Activated CD4-positive, alpha-beta T cell treated with anti-CD3 and anti-CD28 coated beads, Interleukin-2, amount 10 ng/mL, durations not matched to agents 7 days and 5 days (primary cell): ENCODE data around the gene IARS1. TPM values are rescaled to one million over a fixed set of nuclear protein-coding genes. Genes with fewer than 3 reads are reported as not detected.

Source experiments
- CTCF ChIA-PET: fragments of 350-600 bp; sonication (Branson Sonifier 250); formaldehyde crosslinking; loops from one replicate; lab custom pipeline; 2021; ENCODE audit warnings: antibody characterized with exemption; lab: Charles Lee
- POLR2A ChIA-PET: fragments of 350-600 bp; sonication (Branson Sonifier 250); formaldehyde crosslinking; loops from one replicate; lab custom pipeline; 2021; ENCODE audit warnings: antibody characterized with exemption; lab: Charles Lee
- DNase-seq: peaks from one replicate; pipeline ENCODE4 v3.0.0-alpha.2; 2020
- H3K27ac Mint-ChIP-seq: one replicate; pipeline ENCODE4 v1.8.0; 2021; ENCODE audit warnings: mild to moderate bottlenecking, moderate library complexity, mixed read lengths
- H3K27me3 Mint-ChIP-seq: one replicate; pipeline ENCODE4 v1.8.0; 2021; ENCODE audit warnings: mixed read lengths
- H3K36me3 Mint-ChIP-seq: one replicate; pipeline ENCODE4 v1.8.0; 2021; ENCODE audit warnings: low read depth, mixed read lengths
- H3K4me1 Mint-ChIP-seq: one replicate; pipeline ENCODE4 v1.8.0; 2021; ENCODE audit warnings: mixed read lengths
- H3K4me3 Mint-ChIP-seq: one replicate; pipeline ENCODE4 v1.8.0; 2021; ENCODE audit warnings: mild to moderate bottlenecking, moderate library complexity, mixed read lengths
- H3K9me3 Mint-ChIP-seq: one replicate; pipeline ENCODE4 v1.8.0; 2021; ENCODE audit warnings: mixed read lengths
- total RNA-seq, 2 experiments: library from RNA; stranded (reverse); gene quantifications; one replicate each; pipeline ENCODE4 v1.2.3, GENCODE V29; 2021

Gene IARS1
- total RNA-seq, 2 experiments from 2014 or later: 123 to 128 TPM

DNA sequence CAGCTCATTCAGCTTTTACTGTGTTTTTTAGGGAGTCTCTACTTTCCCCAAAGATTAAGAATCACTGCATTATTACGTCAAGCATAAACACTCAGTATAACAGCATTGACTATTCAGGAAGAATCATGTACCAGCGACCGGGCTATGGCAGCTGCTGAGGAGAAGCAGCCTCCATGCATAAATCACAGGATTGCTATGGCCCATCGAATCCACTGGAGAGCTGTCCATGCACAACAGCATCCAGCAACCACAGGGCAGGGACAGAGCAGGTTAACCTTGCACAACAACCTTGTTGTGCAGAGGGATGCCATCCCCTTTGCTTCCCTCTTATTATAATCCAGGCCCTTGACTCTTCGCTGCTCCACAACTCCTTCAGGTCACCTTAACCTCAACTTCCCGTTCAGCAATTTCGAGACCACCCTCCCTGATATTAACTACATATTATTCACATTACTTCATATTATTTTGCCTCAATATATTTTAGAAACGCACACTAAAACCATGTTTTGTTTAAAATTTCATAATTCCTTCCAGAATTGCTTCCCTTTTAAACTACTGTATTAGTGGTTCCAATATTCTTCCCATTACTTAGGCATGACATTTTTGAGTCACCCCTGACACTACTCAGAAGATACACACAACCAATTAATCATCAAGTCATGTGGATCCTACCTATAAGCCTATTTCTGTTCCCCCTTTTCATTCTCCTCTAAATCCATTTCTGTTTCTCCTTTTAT is 991 bp downstream of the IARS1 start:
- H3K36me3 Mint-ChIP-seq: peaks cover 47% of the 10 kb centered on the region
- H3K27ac Mint-ChIP-seq: peak overlapping the region; percentile 98
- ChIA-PET POLR2A (no interaction called here), CTCF (no interaction called here)
- H3K9me3 Mint-ChIP-seq: no peaks in the 10 kb centered on the region
- H3K4me1 Mint-ChIP-seq: peaks cover 71% of the 10 kb centered on the region
- DNase-seq: no peak
- H3K27me3 Mint-ChIP-seq: no peaks in the 10 kb centered on the region
- peak overlapping the region; percentile 94 for H3K4me3 Mint-ChIP-seq

DNA sequence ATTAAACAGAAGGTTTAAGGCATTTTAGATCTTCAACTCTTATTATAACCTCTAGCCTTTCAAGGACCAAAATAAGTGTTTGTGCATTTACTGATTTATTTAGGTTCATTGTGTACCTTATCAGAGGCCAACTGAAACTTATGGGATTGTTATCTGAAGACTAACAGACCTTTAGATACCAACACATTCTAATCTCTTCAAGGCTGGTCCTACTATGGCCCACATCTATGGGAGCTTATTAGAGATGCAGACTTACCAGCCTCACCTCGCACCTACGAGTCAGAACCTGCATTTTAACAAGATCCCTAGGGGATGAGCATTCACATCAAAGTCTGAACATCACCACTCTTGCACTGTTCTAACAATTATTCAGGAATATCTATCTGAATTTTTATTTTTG is 1.9 kb downstream of the IARS1 start:
- Mint-ChIP-seq H3K27me3 (no peaks in the 10 kb centered on the region), H3K4me1 (peaks cover 66% of the 10 kb centered on the region), H3K9me3 (no peaks in the 10 kb centered on the region), H3K36me3 (peaks cover 44% of the 10 kb centered on the region), H3K27ac (peak overlapping the region; percentile 21), H3K4me3 (peak overlapping the region; percentile 94)
- no peak for DNase-seq
- POLR2A ChIA-PET: no interaction called here
- CTCF ChIA-PET: no interaction called here

DNA sequence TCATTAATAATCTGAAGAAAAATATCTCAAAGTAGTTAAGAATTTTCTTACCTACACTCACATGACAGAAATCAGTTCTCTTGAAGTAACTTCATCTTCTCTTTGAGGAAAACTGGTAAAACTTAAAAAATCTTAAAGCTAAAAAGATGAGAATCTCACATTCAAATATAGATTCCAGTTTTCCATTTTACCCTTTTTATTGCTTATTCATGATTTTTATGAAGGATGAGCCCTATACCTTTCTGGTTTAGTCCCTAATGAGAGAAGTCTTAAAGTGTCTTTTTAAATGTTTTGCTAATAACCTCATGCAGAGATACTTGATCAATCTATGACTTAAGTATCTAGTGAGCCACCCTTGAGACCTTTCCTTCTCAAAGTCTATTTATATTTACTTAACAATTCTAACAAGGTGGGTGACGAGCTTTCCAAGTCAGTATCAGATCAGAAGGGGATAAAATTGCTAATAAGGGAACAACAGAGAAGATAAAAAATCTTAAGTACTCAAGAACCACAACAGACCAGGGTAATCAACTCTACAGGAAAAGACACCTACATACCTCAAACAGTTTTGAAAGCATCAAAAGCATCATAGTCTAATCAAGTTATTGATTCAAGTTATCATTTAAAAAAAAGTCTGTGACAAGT is 2.6 kb downstream of the IARS1 start:
- Mint-ChIP-seq H3K4me1 (peaks cover 62% of the 10 kb centered on the region), H3K4me3 (peak overlapping the region; percentile 94), H3K9me3 (no peaks in the 10 kb centered on the region), H3K27me3 (no peaks in the 10 kb centered on the region), H3K36me3 (peaks cover 39% of the 10 kb centered on the region), H3K27ac (peak overlapping the region; percentile 51)
- no peak for DNase-seq
- POLR2A ChIA-PET: no interaction called here
- CTCF ChIA-PET: interaction anchor here (1.2 kb wide), 1 partner anchor 151 kb away, joined by 3 read pairs; no protein-coding TSS in a partner anchor

DNA sequence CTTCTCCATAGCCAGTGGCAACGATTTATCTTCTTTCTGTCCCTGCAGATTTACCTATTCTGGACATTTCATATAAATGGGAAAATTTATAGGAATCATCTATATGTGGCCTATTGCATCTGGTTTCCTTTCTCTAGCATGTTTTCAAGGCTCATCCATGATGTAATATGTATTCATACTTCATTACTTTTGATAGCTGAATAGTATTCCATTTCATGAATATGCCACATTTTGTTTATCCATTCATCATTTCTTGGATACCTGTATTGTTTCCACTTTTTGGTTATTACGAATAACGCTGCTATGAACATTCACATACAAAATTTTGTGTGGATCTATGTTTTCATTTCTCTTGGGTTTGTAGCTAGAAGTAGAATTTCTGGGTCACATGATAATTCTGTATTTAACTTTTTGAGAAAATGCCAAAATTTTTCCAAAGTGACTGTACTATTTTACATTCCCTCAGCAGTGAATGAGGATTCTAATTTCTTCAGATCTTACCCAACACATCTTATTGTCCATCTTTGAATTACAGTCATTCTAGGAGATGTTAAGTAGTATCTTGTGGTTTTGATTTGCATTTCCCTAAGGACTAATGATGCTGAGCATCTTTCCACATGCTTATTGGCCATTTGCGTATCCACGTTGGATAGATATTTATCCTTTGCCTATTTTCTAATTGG is 3.6 kb downstream of the IARS1 start:
- Mint-ChIP-seq H3K27ac (peak overlapping the region; percentile 5), H3K4me1 (peaks cover 59% of the 10 kb centered on the region), H3K27me3 (no peaks in the 10 kb centered on the region), H3K9me3 (no peaks in the 10 kb centered on the region), H3K36me3 (peaks cover 50% of the 10 kb centered on the region), H3K4me3 (no peak overlapping the region)
- DNase-seq: no peak
- ChIA-PET CTCF (interaction anchor here (1.2 kb wide), 1 partner anchor 150 kb away, joined by 3 read pairs; no protein-coding TSS in a partner anchor), POLR2A (no interaction called here)

DNA sequence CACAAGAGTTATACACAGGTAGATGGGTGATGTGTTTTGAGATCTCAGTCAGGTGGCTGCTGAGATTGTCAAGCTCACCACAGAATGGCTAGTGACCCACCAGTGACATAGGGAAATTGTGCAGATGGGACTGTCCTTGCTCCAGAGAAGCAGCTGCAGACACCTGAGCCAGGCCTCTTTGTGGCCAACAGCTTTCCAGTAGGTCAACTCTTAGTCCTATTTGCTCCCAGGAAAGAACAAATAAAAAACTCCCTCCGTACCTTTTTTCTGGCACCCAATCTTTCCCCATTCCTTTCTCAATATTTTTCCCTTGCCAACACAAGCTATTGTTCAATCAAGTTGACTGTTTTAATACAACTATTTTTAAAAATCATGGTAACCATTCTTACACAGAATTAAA is 14.2 kb downstream of the IARS1 start:
- CTCF ChIA-PET: interaction anchor here (1.0 to 1.6 kb wide), 2 partner anchors 11 to 42 kb away, joined by 3 read pairs; no protein-coding TSS in a partner anchor
- Mint-ChIP-seq H3K27ac (no peak overlapping the region), H3K4me1 (peaks cover 45% of the 10 kb centered on the region), H3K9me3 (no peaks in the 10 kb centered on the region), H3K4me3 (no peak overlapping the region), H3K27me3 (no peaks in the 10 kb centered on the region), H3K36me3 (peaks cover 66% of the 10 kb centered on the region)
- DNase-seq: no peak
- POLR2A ChIA-PET: no interaction called here

DNA sequence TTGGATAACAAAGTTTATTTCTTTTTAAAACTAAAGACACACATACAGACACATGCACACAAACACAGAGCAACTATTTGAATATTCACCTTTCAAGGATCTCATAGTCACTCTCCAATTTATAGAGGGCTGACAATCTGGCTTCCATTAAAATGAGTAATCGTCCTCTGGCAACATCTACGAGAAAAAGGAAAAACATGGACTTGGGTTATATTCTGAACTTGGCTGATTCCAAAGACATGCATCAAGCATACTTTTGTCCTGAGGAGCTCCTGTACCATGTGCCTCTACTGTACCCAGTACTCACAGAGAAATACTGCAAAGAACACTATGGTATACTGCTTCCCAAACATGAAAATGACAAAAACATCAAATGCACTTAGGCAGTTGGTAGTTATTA is 15.4 kb downstream of the IARS1 start:
- Mint-ChIP-seq H3K4me1 (peaks cover 45% of the 10 kb centered on the region), H3K36me3 (peaks cover 71% of the 10 kb centered on the region), H3K27me3 (no peaks in the 10 kb centered on the region), H3K27ac (no peak overlapping the region), H3K4me3 (no peak overlapping the region), H3K9me3 (no peaks in the 10 kb centered on the region)
- ChIA-PET CTCF (interaction anchor here (0.6 to 1.6 kb wide), 3 partner anchors 10 to 592 kb away, joined by 3 to 4 read pairs (median 3); no protein-coding TSS in a partner anchor), POLR2A (interaction anchor here (0.8 kb wide), 1 partner anchor 9 kb away, joined by 3 read pairs; no protein-coding TSS in a partner anchor)
- DNase-seq: no peak

DNA sequence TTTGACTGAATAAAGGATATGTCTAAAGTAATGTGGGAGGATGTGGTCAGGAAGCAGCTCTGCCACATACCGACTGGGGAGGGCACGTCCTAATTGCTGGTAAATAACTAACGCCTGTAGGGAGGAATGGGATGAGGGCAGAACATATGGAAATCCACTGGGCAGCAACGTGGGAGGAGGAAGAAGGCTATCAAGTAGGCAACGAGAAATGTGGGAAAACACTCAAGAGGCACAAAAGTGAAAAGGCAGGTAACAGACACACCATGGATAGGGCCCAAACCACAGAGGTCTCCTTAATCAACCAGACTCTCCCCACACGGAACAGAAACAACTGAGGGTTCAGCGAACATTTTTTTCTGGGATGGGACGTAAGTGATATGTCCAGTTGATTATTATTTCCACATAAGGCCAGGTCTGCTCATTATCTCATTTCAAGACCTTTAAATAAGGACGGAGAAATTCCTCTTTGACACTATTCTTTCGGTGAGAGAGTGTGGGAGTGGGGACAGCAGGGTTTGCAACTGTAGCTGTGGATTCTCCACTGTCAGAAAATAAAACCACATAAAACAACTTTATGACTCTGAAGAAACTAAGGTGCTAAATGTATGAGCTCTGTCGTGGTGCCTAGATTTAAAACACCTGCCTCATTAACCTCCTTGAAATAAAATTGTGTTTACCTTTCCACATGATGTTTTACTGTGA is 17.0 kb downstream of the IARS1 start:
- H3K36me3 Mint-ChIP-seq: peaks cover 75% of the 10 kb centered on the region
- H3K27ac Mint-ChIP-seq: peak overlapping the region; percentile 72
- H3K9me3 Mint-ChIP-seq: no peaks in the 10 kb centered on the region
- peak overlapping the region; percentile 2 for H3K4me3 Mint-ChIP-seq
- ChIA-PET POLR2A (no interaction called here), CTCF (interaction anchor here (0.8 to 1.8 kb wide), 3 partner anchors 8 to 25 kb away, joined by 3 to 5 read pairs (median 4); no protein-coding TSS in a partner anchor)
- no peaks in the 10 kb centered on the region for H3K27me3 Mint-ChIP-seq
- peaks cover 41% of the 10 kb centered on the region for H3K4me1 Mint-ChIP-seq
- peak; percentile 20 for DNase-seq

DNA sequence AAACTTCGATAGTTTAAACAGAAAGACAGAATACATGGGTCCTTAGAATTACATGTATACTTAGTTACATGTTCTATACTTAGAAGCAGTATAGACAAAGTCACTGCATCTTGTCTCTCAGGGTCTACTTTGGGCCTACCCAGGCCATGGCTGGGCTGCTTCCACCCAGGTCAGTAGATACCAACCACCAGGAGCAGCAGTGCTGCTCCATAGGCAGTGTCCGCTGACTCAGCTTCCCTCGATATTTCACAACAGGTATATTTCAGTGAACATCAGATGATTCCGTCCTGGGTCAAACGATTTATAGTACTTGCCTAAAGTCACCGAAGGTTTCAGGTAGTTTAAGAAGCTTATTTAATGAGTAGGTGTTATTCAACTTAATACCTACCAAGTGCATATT is 18.0 kb downstream of the IARS1 start:
- no peak for DNase-seq
- Mint-ChIP-seq H3K36me3 (peaks cover 74% of the 10 kb centered on the region), H3K9me3 (no peaks in the 10 kb centered on the region), H3K4me3 (no peak overlapping the region), H3K27ac (no peak overlapping the region), H3K4me1 (peaks cover 40% of the 10 kb centered on the region), H3K27me3 (no peaks in the 10 kb centered on the region)
- POLR2A ChIA-PET: interaction anchor here (0.7 kb wide), 1 partner anchor 91 kb away, joined by 3 read pairs; no protein-coding TSS in a partner anchor
- CTCF ChIA-PET: interaction anchor here (0.6 to 1.8 kb wide), 3 partner anchors 15 to 127 kb away, joined by 3 to 5 read pairs (median 3); no protein-coding TSS in a partner anchor

DNA sequence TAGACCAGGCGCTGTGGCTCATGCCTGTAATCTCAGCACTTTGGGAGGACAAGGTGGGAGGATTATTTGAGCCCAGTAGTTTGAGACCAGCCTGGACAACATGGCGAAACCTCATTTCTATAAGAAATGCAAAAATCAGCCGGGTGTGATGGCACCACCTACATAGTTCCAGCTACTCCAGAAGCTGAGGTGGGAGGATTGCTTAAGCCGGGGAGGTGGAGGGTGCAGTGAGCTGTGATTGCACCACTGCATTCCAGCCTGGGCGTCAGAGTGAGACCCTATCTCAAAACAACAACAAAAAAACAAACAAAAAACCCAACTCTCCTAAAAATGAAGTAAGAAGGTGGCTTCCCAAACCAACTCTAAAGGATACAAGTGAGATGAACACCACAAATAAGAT is 23.0 kb downstream of the IARS1 start:
- peaks cover 60% of the 10 kb centered on the region for H3K36me3 Mint-ChIP-seq
- no peaks in the 10 kb centered on the region for H3K27me3 Mint-ChIP-seq
- H3K4me3 Mint-ChIP-seq: no peak overlapping the region
- no peak overlapping the region for H3K27ac Mint-ChIP-seq
- no peaks in the 10 kb centered on the region for H3K9me3 Mint-ChIP-seq
- DNase-seq: no peak
- ChIA-PET POLR2A (no interaction called here), CTCF (no interaction called here)
- H3K4me1 Mint-ChIP-seq: peaks cover 5% of the 10 kb centered on the region

DNA sequence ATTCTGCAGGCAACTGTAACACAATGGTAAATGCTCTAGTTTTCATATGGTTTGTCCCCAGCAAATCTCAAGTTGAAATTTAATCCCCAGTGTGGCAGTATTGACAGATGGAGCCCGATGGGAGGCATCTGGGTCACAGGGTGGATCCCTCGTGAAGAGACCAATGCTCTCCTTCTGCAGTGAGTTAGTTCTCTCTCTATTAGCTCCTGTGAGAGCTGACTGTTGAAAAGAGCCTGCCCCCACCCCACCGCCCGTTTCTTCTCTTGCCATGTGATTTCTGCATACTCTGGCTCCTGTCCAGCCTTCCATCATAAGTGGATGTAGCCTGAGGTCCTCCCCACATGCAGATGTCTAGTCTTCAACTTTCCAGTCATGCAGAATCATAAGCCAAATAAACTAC is 27.0 kb downstream of the IARS1 start:
- CTCF ChIA-PET: interaction anchor here (0.6 to 1.1 kb wide), 3 partner anchors 87 to 126 kb away, joined by 3 to 4 read pairs (median 4); no protein-coding TSS in a partner anchor
- POLR2A ChIA-PET: no interaction called here

DNA sequence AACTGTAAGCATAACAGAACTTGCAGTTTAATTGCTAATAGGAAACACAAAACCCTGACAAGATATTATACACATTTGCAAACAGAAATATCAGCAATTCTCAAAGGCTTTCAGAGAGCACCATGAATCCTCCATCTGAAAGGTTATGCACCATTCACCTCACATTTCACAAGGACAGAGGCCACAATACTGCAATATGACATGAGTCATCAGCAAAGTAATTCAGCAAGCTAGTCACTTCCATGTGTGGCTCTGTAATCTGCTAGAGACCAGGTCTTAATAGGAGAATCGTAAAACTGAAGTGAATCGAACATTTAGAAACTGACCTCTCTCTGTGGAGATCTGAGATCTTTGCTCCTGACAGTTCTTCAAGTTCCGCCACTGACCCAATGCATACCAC is 28.3 kb downstream of the IARS1 start:
- H3K4me1 Mint-ChIP-seq: no peaks in the 10 kb centered on the region
- H3K27me3 Mint-ChIP-seq: no peaks in the 10 kb centered on the region
- peaks cover 58% of the 10 kb centered on the region for H3K36me3 Mint-ChIP-seq
- no peak overlapping the region for H3K4me3 Mint-ChIP-seq
- ChIA-PET CTCF (no interaction called here), POLR2A (no interaction called here)
- no peak for DNase-seq
- H3K9me3 Mint-ChIP-seq: no peaks in the 10 kb centered on the region
- no peak overlapping the region for H3K27ac Mint-ChIP-seq

More for the DNA sequence above, 27.0 kb downstream of the IARS1 start:
- DNase-seq: no peak
- Mint-ChIP-seq H3K4me1 (no peaks in the 10 kb centered on the region), H3K27me3 (no peaks in the 10 kb centered on the region), H3K27ac (no peak overlapping the region), H3K36me3 (peaks cover 55% of the 10 kb centered on the region), H3K4me3 (no peak overlapping the region), H3K9me3 (no peaks in the 10 kb centered on the region)

DNA sequence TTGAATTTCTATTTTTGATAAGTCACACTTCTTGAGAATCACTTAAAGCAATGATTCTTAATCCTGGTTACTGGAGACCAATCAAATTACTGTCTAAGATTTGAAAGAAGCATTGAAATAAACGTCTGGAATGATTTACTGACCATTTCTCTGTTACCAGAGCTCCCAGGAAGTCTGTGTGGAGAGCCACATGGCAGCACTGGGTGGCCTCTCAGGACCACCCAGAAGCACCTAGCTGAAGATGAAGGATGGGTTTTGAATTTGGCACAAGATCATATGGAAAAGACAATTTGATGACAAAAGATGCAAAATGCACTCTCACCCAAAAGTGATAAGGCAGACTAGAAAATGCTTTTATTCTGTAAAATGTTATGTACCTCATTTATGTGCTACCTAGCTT is 30.4 kb downstream of the IARS1 start:
- no peaks in the 10 kb centered on the region for H3K9me3 Mint-ChIP-seq
- POLR2A ChIA-PET: no interaction called here
- no peak overlapping the region for H3K4me3 Mint-ChIP-seq
- H3K4me1 Mint-ChIP-seq: no peaks in the 10 kb centered on the region
- CTCF ChIA-PET: no interaction called here
- H3K27ac Mint-ChIP-seq: peak overlapping the region; percentile 47
- DNase-seq: no peak
- H3K27me3 Mint-ChIP-seq: no peaks in the 10 kb centered on the region
- H3K36me3 Mint-ChIP-seq: peaks cover 65% of the 10 kb centered on the region
